ENCODE data around the gene SCUBE1. TPM values are rescaled to one million over a fixed set of nuclear protein-coding genes. Genes with fewer than 3 reads are reported as not detected.

The SCUBE1 gene
- total and polyA plus RNA-seq, 2 donors (not counting 3 experiments of a cell fraction or from before 2014, with no cell fraction given): 0.07 TPM; not detected in 1

- CTCF ChIA-PET: interaction anchor here (1.1 kb wide), 1 partner anchor 14 kb away, joined by 4 read pairs; no protein-coding TSS in a partner anchor
- Histone ChIP-seq H3K27me3 (ENCODE audit: control insufficient read depth in 2 of 2, insufficient read depth in 2 of 2, low read length in 2 of 2) (no peaks in the 10 kb centered on the region), H3K9ac (replicated peaks; ENCODE audit: extremely low read depth, insufficient read depth, low read length) (no peak overlapping the region), H3K9me1 (replicated peaks; ENCODE audit: control insufficient read depth, extremely low read depth, insufficient read depth, low read length) (no peaks in the 10 kb centered on the region), H3K4me3 (replicated peaks in 1 of 3; ENCODE audit: insufficient read depth in 1 of 3, low read depth in 1 of 3, low read length in 3 of 3) (no peak overlapping the region), H3K4me1 (ENCODE audit: control insufficient read depth, extremely low read depth, insufficient read depth, low read length) (no peaks in the 10 kb centered on the region), H4K20me1 (replicated peaks; ENCODE audit: control insufficient read depth, extremely low read depth, insufficient read depth, low read length) (no peaks in the 10 kb centered on the region), H3K79me2 (ENCODE audit: control insufficient read depth, insufficient read depth, low read length) (no peaks in the 10 kb centered on the region), H3K36me3 (ENCODE audit: control insufficient read depth in 2 of 2, extremely low read depth in 1 of 2, insufficient read depth in 2 of 2, low read length in 2 of 2) (no peaks in the 10 kb centered on the region), H3K27ac (ENCODE audit: insufficient read depth, low read depth, low read length) (no peak overlapping the region), H3K4me2 (ENCODE audit: insufficient read depth, low read length) (no peak overlapping the region), H3K9me3 (replicated peaks; ENCODE audit: control insufficient read depth, insufficient read depth, low read length) (no peaks in the 10 kb centered on the region), H2AFZ (ENCODE audit: low read depth, low read length) (no peak overlapping the region)
- no TSS peak for BruUV-seq (replicated peaks)
- no peak for TF ChIP-seq POLR2A (IDR thresholded peaks at IDR 0.05; ENCODE audit: low read depth, low read length)
- no peak for TF ChIP-seq MYC (IDR thresholded peaks at IDR 0.05; ENCODE audit: low read depth, low read length)
- TF ChIP-seq MAX (IDR thresholded peaks at IDR 0.05; ENCODE audit: insufficient read depth, insufficient read length): no peak
- no peak for TF ChIP-seq JUN (IDR thresholded peaks at IDR 0.05; ENCODE audit: borderline replicate concordance, insufficient read depth, insufficient read length, low read depth)
- TF ChIP-seq GATA2 (IDR thresholded peaks at IDR 0.05; ENCODE audit: insufficient read depth, insufficient read length, low read depth, low read length): no peak
- no peak for TF ChIP-seq CTCF (IDR thresholded peaks at IDR 0.05; ENCODE audit: extremely low read depth in 1 of 2, insufficient read depth in 1 of 2, low read depth in 1 of 2, low read length in 2 of 2)
- no peak for TF ChIP-seq EZH2 (IDR thresholded peaks at IDR 0.05; ENCODE audit: borderline replicate concordance, low read depth, low read length, severe bottlenecking)
- no peak for TF ChIP-seq POLR2AphosphoS5 (IDR thresholded peaks at IDR 0.05; ENCODE audit: insufficient read depth, low read depth, low read length)
- no peak for TF ChIP-seq FOS (IDR thresholded peaks at IDR 0.05; ENCODE audit: borderline replicate concordance, insufficient read depth, low read length)
- POLR2A ChIA-PET: no interaction called here
- dilution Hi-C loops (cut with MboI; ENCODE audit: extremely low pct_ligation_motif_present, low sequenced_read_pairs): no loop called here
- DNase-seq (ENCODE audit: low read depth, low spot score) (no peak), FAIRE-seq (no peak)
- intact Hi-C loops (cut with micrococcal nuclease): no loop called here
These were observed 17.4 kb upstream of the SCUBE1 start for GRCh38 chr22:43360576-43360975.

All from endothelial cell of umbilical vein (primary cell).